ENCODE results near the gene NKX6-2.
"Not testable (repeated sequence)": the region's sequence is repeated elsewhere in the genome, so short reads cannot be mapped to it uniquely, and the experiment has no call there.

NKX6-2 gene

DNA sequence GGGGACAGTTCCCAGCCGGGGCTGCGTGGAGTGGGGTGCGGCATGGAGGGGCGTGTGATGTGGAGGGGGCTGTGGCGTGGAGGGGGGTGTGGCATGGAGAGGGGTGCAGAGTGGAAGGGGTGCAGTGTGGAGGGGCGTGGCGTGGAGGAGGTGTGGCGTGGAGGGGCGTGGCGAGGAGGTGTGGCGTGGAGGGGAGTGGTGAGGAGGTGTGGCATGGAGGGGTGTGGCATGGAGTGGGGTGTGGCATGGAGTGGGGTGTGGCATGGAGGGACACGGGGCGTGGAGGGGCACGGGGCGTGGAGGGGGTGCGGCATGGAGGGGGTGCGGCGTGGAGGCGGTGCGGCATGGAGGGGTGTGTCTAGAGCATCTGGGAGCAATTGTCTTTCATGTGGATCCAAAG is 33.6 kb downstream of the NKX6-2 start:
- DNase-seq, result no peak

DNA sequence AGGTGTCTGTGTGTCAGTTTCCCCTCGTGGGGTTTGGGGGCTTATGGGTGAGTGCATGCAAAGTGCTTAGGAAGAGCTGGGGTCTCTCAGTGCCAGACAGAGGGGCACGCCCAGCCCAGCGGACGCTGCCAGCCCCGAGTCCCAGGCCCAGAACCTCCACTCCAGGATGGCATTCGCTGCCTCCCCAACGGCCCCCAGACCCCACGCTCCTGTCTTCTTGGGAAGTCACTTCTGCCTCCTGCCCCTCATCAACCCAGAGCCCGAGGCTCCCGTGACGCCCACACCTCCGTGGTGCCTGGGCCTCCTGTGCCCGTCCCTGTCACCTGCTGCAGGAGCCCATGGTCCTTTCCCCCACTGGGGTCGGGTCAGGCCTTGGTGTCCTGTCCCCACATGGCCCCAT is 35.0 kb downstream of the NKX6-2 start:
- DNase-seq, result no peak

DNA sequence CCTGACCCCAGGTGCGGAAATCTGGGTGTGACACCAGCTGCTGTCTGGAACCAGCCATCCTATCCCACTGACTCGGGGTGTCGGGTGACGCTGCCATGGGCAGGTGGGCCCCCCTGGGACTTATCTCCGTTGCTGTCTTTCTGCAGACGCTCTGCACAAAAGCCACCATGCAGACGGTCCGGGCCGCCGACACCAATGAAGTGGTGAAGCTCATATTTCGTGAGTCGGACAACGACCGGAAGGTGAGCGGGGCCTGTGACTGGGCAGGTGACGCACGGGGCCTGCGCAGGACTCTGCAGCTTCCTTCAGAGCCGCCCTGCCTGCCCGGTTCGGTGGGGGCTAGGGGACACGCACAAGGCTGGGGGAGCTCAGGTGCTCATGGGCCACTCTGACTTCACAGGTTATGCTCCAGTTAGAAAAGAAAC is 36.6 kb downstream of the NKX6-2 start:
- DNase-seq, result no peak

DNA sequence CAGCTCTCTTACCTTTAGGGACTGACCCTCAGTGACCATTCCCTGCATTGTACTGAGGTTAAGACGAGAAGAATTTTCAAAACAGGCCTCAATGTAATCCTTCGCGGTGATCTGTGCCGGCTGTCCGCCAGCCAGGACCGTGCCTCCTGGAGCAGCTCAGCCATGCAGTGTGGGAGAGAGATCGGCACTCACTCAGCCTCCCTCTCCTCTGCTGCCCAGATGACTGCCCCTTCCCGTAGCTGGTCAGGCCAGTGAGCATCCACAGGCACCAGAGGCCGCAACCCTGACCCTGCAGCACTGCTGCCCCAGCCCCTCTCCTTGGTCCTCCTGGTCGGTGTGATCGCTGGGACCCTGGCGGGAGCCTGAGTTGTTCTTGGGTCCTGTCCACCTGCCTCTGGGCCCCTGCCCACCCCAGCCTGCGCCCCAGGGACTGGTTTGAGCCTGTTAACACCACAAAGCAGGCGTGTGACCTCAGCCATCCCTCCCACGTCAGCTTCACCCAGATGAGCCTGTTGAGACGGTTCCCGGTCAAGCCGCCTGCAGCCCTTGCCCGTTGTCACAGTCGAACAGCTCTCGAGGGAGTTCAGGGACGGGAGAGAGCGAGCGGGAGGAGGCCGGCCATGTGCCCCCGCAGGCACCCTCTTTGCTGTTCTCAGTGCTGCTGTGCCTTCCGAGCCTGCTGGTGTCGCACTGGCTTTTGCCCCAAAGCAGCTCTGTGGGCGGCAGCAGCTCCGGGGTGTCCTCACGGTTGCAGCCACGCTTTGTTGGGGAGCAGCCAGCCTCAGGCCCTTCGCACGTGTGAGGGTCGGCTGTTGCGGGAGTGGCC is 37.2 kb downstream of the NKX6-2 start:
- DNase-seq, result no peak

DNA sequence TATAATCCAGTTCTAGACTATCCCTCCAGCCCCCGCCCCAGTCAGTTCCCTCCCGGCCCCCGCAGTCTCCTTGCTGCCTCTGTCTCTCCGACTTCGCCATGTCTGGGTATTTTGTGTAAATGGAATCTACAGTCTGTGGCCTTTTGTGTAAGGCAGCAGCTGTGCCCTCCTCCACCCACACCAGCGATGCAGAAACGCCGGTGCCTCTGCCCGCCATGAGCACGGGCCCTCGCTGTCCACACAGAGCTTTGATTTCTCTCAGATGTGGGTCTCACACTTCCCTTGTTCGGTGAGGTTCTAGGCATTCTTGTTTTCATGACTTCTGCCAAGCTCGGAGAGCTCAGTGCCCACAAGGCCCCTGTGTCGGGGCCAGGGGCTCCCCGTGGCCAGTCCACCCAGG is 37.8 kb downstream of the NKX6-2 start:
- no peak for DNase-seq

DNA sequence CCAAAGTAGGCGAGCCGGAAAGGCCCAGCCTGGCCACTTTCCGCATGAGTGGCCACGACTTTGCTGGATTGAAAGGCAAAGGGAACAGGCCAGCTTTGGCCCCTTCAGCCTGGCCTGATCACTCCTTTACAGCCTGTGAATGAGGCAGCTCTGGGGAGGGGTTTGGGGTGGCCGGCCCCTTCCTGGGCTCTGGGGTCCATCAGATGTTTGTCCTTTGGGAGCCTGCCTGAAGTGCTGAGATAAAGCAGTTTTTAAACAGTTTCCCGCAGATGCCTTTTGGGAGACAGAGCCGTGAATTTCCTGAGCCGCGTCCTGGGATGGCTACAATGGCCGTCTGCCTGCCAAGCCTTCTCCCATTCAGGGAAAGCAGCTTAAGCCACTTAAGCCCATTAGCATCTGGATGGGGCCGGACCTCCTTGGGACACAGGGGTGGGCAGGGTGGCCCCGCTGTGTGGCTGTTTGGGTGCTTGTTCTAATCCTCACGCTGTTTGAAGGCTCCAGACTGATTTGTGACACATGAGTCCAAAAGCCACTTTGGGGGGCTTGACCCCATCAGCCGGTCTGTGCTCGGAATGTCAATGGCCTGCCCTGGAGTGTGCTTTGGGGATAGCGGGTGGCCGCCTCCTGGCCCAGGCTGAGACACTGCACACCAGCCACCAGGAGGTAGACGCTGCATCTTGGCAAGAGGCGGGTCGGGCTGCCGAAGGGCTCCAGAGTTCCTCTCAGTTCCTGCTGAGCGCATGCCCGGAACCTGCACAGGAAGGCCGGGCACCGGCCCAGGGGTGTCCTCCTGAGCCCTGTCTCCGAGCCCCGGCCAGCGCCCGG is 38.9 kb downstream of the NKX6-2 start:
- DNase-seq, result no peak

DNA sequence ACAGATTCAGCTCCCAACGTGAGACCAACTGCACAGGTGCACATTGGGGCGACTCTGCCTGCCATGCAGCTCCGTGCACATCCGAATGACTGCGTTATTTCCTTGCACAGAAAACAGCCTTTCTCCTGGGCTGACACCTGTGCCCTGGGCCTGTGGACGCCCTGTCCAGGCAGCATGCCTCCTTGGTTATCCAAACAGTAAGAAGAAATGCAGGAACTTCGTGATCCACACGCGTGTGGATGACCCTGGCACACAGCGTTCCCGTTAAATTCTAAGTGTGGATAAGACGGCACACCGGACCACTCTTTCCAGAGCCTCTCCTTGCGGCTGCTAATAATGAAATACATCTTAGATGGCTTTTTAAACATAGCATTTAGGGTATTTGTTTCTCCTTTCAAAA is 39.6 kb downstream of the NKX6-2 start:
- DNase-seq, result no peak

DNA sequence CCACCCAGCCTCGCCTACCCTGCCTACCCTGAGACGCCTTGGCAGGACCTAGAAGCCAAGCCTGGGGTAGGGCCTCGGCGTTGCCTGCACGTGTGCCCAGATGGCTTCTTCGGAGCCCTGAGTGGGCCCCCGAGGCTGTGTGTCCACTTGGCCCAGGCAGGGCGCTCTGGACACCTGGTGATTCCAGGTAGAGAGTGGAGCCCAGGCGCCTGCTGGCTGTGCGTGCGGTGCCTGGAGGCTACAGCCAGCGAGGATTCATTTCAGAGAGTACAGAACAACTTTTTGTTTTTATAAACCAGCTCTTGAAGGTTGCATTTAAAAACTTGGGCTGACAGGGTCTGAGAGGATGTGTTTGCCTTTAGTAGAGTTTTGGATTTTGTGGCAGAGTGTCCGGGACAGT is 40.0 kb downstream of the NKX6-2 start:
- no peak for DNase-seq

DNA sequence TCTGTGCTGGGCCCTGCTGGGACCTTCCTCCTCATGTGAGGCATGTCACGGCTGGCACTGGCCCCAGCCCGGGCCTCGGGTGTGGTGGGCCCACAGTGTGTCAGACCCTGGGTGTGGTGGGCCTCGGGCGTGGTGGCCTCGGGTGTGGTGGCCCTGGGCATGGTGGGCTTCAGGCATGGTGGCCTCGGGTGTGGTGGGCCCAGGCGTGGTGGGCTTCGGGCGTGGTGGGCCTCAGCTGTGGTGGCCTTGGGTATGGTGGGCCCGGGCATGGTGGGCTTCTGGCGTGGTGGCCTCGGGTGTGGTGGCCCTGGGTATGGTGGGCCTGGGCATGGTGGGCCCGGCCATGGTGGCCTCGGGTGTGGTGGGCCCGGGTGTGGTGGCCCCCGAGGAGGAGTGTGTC is 40.4 kb downstream of the NKX6-2 start:
- no peak for DNase-seq

DNA sequence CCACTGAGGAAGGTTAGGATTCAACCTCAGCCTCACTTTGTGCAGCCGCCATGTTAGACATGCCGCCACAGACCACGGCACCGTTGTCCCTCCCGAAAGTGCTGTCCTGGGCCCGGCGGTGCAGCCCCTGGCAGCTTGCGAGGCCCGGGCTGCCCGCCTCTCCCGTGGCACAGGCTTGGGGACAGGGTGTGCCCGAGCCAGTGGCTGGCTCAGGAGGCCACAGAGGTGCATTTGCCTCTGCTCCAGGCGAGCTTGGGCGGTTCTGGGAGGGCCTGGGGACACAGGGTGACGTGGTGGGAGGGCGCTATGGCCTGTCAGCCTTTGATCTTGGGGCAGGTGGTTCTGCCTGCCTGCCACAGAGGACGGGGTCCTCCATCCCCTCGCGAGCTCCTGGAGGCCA is 41.1 kb downstream of the NKX6-2 start:
- no peak for DNase-seq

DNA sequence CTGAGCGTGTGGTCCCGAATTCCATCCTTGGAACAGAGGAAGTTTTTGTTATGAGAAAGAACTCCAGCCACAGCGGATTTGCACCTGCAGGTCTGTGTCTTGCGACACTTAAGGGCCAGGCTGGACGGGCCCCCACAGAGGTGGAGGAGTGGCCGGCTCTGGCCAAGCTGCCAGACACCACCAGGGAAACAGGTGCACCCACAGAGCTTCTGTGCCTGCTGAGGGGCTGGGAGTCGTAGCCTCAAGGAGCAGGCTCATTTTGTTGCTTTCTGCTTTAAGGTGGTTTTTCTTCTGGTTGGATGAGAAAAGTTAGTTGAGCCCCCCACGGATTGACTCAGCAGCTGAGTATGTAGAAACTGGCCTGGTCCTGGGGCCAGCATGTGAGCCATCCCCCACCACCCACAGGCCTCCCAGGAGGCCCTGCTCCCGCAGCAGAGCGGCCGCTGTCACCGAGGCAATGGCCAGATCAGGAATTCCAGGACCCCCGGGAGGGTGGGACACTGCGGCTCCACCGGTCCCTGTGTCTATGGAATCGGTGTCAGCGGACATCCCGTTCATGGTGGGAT is 41.9 kb downstream of the NKX6-2 start:
- DNase-seq, result no peak

DNA sequence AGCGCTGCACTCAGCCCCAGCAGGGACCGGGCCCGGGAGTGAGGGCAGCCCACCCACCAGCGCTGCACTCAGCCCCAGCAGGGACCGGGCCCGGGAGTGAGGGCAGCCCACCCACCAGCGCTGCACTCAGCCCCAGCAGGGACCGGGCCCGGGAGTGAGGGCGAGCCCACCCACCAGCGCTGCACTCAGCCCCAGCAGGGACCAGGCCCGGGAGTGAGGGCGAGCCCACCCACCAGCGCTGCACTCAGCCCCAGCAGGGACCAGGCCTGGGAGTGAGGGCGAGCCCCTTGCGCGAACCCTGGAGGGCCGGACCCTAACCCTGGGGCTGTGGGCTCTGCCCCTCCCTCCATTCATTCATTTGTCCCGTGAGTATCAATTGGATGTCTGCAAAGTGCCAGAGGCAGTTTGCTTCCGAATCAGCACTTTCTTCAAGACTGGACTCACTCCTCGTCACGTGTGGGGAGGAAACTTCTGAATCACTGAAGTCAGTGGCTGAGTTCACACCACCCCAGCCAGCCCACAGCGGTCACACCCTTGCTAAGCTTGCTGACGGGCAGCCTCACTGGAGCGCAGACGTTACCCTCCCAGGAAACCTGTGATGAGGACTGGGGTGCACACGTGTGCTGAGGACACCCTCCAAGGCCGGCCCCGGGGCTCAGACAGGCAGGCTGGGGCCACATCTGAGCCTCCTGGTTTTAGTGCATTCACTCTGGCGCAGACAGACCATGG is 42.6 kb downstream of the NKX6-2 start:
- not testable (repeated sequence) for DNase-seq

DNA sequence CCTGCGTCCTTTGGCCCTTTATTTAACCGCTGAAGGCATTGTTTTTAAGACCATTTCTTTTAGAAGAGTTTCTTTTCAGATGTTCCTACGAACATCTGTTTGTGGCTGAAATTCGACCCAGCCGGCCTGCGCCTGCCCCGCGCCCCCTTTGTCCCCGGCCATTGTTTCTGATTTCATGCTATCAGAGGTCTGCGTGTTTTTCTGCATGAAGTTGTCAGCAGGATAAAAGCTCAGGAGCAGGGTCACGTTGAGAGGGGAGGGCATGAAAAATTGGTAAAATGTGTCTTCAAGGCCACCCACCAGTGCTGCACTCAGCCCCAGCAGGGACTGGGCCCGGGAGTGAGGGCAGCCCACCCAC is 43.1 kb downstream of the NKX6-2 start:
- no peak for DNase-seq

DNA sequence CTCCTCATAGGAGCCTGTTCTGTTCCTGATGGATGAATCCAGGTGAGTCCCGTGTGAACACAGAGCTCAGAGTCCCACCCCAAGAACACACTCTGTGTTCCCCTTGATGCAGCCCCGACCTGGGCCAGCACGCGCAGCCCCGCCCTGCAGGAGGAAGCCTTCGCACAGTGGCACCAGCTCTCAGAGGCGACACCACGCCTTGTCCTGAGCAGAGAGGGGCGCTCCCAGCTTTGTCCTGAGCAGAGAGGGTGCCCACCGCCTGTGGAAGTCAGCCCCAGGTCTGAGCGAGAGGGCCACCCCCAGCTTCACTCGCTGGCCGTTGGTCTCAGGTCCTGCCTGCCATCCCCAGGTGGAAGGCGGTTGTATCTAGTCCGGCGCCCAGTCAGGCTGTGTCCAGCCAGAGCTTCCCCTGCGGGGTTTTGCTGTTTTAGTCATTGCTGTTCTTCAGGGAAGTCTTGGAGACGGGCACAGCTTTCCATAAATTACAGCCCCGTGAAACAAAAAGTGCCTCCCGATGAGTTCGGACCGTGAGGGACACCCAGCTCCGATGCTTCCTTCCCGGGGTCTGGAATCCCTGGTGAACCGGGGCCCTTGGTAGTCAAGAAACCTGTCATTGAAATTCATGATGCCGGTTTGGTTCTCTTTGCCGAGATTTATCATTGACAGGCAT is 43.6 kb downstream of the NKX6-2 start:
- no peak for DNase-seq

DNA sequence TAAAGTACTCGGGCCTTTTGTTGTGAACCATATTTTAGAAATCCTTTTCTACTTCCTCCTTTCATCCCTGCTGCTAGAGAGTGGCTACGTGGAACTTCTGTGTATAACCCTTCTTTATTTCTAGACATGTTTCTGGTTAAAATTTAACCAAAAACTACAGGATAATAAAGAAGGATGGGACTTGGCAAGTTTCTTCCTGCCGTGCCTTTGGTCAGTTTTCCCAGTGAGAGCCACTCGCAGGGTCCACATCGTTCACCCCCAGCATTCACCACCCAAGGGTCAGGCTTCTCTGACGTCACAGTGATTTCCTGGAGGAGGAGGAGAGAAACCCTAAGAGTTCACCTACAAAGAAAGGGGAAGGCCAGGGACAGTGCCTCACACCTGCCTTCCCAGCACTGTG is 45.4 kb downstream of the NKX6-2 start:
- no peak for DNase-seq

DNA sequence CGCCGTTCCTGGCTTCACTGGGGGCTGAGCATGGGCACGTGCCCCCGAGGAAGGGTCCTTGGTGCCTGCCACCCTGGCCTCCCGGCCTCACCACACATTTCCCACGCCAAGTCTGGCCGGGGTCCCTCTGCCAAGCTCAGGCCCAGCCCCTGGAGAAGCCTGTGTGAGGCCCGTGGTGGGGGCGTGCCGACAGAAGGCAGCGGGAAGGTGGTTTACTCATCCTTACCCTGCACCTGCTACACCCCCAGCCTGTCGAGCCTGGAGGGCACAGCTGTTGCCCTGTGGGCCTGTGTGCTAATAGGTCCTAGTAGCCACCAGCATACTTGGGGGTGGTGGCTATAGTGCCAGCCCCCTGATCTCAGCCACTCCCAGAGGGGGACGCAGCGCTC is 46.7 kb downstream of the NKX6-2 start:
- DNase-seq, result no peak

DNA sequence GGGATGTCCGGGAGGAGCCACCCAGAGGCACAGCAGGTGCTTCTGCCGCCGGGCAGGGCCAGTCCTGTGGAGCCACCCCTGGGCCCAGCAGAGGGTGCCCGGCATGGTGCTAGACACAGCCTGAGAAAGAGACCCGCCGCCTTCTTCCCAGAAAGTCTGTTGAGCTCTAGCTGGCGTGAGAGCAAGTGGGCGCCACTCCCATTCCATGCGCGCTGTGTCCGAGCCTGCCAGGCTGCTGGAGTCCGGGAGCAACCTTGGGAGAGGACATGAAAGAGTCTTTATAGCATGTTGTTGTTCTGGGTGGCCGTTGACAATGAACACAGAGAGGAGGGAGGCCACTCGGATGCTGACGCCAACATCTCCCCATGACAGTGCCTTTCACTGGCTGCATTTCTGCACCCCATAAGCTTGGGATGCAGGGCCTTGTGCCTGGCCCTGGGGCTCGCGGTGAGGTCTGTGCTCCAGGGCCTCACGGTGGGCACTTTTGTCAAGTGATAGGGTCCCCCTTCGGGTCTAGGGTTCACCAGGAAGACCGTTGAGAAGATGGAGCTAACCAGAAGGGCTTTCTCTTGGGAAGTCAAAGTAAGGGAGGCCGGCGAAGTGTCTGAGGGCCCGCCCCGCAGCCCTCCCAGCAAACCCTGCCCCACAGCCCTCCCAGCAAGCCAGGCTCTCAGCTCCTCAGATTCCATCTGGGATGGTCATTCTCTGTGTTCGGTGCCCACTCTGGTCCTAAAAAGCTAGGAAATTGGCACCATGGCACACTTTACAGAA is 47.3 kb downstream of the NKX6-2 start:
- DNase-seq, result no peak

DNA sequence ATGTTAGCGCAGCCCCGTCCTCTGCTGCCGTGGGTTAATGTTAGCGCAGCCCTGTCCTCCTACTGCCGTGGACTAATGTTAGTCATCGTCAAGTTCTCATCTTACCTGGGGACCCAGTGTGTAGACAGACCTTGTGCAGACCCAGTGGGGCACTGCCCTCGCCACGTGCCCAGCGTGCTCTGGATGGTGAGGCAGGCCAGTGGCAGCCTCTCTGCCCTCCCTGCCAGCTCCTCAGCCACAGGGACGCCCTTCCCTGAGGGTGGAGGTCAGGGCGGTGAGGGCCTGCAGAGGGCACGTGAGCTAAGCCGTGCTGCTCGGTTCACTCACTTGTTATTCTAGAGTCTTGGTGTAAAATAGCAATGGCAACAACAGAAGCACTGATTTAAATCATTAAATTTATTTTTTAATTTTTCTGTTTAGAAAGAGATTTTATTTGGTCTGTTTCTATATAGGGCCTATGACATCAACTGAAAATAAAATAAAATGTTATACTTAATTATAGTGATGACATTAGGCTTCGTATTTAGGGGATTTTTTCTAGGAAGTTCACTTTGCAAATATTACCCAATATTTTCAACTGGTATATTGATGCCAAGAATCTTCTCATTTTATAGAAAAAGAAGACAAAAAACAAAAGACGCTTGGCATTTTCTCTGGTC is 48.4 kb downstream of the NKX6-2 start:
- no peak for DNase-seq

DNA sequence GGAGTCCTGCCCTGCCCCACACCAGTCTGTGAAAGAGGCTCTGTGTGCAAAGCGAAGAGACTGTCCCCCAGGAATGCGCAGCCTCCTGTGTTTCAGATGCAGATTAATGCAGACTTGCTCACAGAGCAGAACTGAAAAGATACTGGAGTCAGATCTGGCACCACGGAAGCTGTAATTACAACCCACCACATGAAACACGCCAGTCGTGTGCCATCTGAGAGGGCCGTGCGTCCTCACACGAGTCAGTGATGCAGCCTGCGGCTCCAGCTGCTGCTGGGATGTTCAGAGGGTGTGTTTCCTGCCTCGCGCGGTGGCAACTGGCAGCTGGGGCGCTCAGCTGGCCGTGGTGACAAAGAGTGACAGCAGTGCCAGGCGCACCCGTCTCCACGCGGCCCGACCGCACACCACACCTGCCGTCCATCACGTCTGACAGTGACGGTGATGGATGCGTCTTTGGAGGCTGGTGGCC is 50.0 kb downstream of the NKX6-2 start:
- DNase-seq, result no peak

DNA sequence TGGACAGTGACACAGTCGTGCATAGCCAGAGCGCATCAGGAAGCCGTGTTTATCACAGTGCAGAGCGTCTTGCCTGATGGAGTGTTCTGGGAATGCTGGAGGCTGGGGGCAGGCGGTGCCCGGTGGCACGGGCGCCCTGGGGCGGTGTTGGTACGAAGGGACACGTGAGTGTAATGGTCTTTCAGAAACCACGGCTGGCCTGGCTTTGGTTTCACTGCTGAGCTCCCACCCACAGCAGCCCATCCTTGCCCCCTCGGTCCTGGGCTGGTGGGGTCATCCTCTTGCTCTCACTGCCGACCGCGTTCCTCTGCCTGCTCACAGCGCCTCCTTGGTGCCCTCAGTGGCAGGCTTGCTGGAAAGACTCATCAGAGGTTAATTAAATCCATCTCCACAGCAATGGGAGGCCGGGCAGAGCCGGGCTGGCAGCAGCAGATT is 50.6 kb downstream of the NKX6-2 start:
- no peak for DNase-seq

DNA sequence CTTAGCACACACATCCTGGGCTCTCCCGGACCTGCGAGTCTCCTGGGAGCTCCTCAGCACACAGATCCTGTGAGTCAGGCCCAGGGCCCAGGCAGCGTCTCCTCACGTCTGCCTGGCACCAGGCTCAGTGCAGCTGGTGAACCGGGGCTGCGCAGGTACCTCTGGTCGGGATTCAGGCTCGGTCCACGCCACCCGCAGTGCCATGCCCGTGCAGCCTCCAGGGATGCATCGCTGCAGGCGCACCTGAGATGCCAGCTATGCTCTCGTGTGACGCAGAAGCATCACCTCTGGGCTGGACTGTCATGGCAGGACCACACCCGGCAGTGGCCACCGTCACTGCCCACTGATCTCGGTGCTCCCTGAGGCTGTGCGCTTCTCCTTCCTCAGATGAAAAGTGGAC is 52.0 kb downstream of the NKX6-2 start:
- DNase-seq, result no peak
